GM19025 (cell line): ENCODE measurements around the gene GSN.

Source experiments
- ATAC-seq: cut with Tn5 transposase; IDR thresholded peaks from one replicate; pipeline ENCODE4 v1.9.1; 2021; ENCODE audit warnings: mild to moderate bottlenecking, low read depth, moderate library complexity; ENCODE audit not compliant: unreplicated experiment

Gene GSN

GRCh38 chr9:121348221-121348620 is 80.3 kb downstream of the GSN start:
- ATAC-seq, result no peak

DNA sequence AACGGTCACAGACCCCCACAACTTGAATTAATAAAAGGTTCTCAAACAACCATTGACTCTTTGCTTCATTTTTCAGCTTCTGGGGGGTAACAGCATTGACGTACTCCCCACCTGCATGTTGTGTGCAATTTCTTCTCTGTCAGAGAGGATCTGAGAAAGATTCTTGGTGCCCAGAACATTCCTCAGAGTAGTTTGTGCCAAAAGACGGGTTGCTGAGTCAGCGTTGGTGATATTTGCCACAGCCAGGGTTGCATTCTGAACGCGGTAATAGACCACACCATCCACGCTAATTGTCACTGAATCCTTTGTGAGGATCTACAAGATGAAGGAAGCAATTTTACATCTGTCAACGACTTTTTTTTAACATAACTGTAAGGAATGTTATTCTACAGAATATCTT is 81.0 kb downstream of the GSN start:
- ATAC-seq, result no peak

- ATAC-seq, result no peak
Observed at GRCh38 chr9:121350036-121350435, 82.1 kb downstream of the GSN start.

DNA sequence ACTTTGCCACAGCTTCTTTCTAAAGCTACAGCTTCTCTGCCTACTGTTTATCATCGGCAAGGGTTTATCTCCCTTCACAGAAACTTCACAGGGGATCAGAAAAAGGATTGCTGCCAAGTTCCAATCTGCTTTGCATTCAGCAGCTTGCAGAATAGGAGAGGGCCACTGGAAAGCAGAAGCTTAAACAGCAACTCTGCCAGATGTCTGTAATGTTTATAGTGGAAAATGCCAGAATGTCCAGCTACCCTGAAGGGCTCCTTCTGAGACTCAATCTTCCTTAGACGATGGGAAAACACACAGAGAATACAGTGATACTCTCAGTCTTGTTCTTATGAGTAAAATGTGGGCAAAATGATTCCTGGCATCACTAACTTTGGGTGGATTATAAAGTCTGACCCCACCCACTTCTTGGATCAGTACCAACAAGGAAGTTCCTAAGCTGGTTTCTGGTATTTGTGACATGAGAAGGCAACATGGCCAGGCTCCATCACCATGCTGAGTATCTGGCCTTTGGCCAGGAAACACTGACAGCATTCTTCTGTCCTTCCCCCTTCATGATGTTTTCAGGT is 83.1 kb downstream of the GSN start:
- ATAC-seq, result no peak

GRCh38 chr9:121353241-121354061 is 85.5 kb downstream of the GSN start:
- peak; percentile 98 for ATAC-seq

- ATAC-seq, result peak; percentile 3
Observed at GRCh38 chr9:121354141-121354540, 86.2 kb downstream of the GSN start.

GRCh38 chr9:121354762-121355161 is 86.8 kb downstream of the GSN start:
- ATAC-seq, result no peak

DNA sequence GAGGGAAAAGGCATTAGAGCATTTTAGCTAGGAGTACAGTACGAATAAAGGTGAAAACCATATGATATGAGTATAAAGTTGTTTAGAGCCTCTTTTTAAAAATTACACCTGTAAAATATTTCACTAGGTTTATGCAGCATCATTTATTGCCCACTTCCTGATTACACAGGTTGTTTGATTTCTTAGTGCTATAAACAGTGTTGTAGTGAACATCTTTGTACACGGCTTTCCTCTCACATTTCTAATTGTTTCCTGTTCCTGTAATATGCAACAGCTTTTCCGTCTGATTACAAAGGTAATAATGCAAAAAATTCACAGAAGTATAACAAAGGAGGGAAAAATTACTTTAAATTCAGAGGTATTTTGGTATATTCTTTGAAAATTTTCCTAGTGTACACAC is 89.0 kb downstream of the GSN start:
- ATAC-seq, result no peak

- ATAC-seq, result no peak
Observed at GRCh38 chr9:121358751-121359150, 90.8 kb downstream of the GSN start.

DNA sequence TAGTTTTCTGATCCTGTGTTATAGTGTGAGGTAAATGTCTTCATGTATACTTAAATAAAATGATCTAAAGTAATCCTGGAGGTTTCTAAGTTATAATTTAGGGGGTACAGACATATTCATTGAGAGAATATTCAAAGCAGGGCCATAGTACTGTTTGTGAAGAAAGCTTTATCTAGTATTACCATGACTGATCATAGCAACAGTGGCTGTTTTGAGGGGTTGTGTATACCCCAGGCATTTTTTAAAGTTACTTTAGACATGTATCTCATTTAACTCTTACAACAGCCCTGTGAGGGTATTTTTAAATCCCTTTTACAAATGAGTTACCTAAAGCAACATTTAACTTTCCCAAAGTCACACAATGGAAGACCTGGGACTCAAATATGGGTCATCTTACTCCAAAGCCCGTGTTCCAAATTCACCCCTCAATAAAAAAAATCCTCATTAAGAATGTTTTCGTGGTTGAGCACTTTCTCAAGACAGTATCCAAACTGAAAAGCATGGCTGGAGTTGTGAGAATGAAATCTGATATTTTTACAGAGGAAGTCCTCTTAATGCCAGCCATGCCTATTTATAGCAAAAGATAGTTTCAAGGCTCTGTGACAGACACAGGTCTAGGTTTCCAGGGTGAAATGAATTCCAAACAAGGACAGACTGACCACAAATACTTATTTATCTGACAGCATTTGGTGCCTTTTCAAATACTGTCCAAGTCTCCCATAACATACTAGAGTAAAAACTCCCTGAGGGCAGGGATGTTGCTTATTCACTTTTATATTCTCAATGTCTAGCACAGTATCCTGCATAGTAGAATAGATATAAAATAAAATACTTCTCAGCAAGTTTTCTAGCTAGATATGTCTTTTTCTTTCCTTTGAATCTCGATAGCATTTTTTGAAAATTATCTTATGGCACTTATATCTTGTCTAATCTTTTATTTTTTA is 91.7 kb downstream of the GSN start:
- no peak for ATAC-seq

DNA sequence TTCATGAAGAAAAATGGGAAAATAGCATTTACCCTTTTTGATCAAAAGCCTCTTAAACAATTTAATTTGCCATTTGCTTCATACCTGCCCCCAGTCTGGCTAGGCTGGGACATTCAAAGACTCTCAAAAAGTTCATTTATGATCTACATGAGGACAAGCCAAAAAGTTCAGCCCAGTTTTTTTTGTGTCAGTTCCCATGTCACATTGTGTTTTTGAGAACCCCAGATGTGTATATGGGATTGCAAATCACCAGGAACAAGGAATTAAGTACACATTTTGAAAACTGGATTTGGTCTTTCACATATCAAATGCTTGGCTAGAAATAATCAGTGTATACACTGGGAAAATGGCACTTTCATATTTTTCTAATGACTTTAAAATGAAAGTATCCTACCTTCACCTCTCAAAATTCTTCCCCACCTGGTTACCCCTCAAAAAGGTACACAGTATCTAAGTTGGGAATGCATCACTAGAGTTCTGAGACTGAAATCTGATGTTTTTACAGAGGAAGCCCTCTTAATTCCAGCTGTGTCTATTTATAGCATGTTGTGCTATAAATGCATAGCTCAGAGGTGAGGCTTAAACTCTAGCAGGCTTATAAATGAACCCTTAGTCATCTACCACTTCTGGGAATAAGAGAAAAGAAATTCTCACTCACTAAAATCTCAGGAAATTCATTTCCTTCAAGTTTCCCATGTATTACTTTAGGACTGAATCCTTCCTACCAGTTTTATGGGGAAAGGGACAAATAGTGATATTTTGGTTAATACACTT is 92.8 kb downstream of the GSN start:
- no peak for ATAC-seq

DNA sequence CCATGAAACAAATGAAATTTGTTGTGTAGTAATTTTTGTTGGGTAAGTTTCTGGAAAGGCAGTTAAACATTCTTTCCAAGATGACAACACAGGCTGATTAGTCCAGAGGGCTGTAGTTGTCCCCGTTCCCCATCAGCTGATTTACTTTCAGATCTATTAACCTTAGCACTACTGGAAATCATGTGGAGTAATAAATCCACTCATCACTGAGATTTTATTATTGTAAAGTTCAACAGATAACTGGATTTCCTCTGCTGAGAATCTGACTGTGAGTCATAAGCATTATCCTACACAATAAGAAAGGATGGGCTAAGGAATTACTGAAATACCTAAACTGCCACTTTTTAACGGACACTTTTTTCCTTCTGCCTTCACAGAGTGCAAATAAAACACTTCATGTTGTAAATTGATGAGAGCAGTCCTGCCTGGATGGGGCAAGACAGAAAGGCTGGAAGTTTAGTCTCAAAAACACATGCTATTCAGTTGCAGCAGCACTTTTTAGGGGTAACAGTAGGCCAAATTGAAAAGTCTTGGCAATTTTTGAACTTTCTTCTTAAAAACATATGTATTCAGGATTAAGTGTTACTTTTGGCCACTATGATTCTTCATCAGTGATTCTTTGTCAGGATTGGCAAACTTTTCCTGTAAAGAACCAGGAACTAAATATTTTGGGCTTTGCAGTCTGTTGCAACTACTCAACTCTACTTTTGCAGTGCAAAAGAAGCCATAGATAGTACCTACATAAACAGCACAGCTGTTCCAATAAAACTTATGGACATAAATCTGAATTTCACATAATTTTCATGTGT is 95.1 kb downstream of the GSN start:
- no peak for ATAC-seq

- no peak for ATAC-seq
Observed at GRCh38 chr9:121363622-121363961, 95.6 kb downstream of the GSN start.

DNA sequence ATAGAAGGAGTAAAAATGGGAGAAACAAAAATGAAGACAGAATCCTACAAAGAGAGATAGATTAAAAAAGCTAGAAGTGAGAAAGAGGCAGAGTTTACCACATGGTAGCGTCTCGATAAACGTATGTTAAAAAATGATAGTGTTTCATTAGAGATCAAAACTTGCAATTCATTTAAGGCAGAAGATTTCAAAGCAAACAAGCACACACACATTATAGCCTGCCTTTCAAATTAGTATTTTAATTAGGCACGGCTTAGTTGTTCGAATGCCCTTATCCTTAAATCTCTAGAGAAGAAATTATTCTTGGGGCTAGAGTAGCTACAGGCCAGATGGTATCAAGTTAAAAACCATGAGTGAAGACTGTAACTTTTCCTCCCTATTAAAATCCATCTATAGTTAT is 96.1 kb downstream of the GSN start:
- ATAC-seq, result no peak

DNA sequence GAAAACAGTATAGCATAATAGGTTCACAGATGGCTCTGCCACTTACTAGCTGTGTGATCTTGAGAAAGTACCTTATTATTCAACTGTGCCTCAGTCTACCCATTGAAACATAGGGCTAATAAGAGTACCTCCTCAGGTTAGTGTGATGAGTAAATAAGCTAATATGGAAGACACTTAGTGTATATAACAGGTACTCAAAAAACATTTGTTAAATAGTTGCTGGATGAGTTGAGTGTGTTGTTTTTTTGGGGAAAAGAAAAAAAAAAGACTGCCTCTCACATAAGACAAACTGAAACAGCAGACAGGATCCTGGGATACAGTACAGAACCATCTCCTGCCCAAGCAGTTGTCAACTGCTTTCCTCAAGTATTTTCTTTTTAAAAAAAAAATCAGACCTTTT is 96.9 kb downstream of the GSN start:
- no peak for ATAC-seq

GRCh38 chr9:121365564-121365963 is 97.6 kb downstream of the GSN start:
- ATAC-seq, result no peak

DNA sequence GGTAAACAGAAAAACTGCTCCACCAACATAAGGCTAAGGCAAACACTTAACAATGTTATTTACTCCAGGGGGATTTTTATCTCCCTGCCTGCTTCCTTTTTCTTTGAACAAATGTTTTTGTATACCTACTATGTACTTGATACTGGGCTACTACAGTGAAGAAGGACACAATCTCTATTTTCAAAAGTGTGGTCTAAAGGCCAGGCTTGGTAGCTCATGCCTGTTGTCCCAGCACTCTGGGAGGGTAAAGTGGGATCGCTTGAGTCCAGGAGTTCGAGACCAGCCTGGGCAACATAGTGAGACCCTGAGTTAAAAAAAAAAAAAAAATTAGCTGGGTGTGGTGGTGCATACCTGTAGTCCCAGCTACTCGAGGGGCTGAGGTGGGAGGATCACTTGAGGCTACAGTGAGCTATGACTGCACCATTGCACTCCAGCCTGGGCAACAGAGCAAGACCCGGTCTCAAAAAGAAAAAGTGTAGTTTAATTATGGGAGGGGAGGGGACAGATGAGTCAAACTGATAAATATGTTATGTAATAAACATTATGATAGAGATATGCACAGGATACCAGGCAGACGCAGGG is 98.7 kb downstream of the GSN start:
- ATAC-seq, result no peak

DNA sequence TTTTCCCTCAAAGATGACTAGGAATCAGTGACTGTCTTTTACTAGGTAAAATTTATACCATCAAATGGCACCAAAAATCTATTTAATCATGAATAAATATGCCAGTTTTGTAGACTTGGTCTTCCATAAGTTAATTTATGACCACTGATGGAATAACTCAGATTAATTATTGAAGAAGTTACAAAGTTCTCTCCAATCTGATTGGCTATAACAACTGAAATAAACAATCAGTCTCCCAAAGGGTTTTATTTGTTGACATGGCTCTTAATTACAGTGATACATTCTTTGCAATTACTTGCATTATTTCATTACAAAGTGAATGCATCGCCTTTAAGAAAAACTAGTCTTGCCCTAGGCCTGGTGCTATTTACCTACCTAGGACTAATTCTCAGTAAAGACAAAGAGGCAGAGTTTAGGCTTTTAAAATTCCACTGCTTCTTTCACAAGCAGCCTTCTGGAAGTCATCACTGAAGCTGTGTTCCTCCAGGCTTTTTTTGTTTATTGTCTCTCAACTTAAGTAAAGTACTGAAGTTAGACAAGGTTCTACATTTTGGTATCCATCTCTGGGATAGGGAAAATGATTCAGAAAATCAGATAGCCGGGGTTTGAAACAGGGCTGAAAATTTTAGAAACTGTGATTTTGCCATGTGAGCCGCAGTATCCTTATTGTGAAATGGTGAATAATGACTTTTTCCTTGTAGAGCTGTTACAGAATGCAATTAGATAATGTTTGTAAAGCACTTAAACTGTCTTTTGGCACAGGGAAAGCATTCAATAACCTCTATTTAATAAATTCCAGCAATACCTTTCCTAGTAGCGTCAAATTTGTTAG is 99.6 kb downstream of the GSN start:
- no peak for ATAC-seq

GRCh38 chr9:121368138-121368522 is 100.2 kb downstream of the GSN start:
- ATAC-seq, result no peak
